ENCODE measurements around the gene ANTXR1. TPM values are rescaled to one million over a fixed set of nuclear protein-coding genes. Genes with fewer than 3 reads are reported as not detected.

Gene ANTXR1
- total RNA-seq, 1 donor from 2014 or later: not detected

DNA sequence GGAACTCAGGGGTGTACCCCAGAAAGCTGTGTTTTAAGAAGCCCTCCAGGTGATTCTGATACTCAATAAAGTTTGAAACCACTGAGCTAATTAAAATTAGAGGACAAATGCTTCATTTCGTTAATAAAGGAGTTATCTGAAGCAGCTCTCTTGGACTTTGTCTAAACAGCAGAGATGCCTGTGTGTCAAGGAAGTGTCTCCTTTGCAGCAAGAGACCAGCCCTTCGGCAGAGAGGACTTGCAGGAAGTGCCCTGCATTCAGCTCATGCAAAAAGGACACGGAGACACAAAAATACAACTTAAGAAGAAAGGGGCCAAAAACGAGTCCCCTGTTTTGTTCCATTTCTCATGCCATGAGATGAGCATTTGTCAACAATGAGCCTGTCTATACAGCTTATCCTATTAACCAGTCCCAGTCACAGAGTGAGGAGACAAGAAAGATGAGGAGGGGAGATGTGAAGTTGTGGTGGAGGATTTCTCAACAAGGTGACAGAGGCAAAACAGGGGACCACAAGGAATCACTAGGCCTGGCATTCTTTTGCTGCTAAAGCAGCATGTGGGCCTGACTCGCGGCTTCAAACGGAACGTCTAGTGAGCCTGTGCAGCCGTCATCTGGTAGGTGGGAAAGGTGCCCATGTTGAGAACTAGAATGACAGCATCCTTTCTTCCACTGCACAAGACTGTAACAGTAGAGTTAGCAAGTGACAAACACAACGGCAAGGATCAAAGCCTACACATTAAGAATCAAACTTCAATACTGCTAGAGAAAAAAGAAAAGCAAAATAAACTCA lies 152.3 kb downstream of the ANTXR1 start:
- H3K9me3 Mint-ChIP-seq: no peaks in the 10 kb centered on the region
- intact Hi-C loops (cut with micrococcal nuclease): no loop called here

DNA sequence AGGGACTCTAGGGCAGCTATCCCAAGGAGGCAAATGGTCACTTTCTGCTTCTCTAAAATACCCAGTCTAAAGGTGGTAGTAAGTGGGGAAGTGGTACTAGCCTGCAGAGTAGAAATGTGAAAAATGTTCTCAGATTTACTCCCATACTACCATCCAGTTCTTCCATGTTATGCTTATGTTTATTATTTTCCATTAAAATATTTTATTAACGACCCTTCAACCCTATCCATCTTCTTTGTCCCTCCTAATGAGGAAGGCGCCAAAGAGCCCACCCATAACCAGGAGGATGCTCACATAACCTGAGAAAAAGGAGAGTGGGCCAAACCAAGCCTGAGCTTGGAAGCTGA lies 153.5 kb downstream of the ANTXR1 start:
- Mint-ChIP-seq H3K4me3 (ENCODE audit: low read depth) (no peak overlapping the region), H3K9me3 (no peaks in the 10 kb centered on the region), H3K36me3 (ENCODE audit: low read depth) (no peaks in the 10 kb centered on the region), H3K4me1 (ENCODE audit: low read depth) (peaks cover 3% of the 10 kb centered on the region), H3K27ac (no peak overlapping the region), H3K27me3 (ENCODE audit: low read depth) (peaks cover 27% of the 10 kb centered on the region)
- no peak for DNase-seq (ENCODE audit: low spot score)
- intact Hi-C loops (cut with micrococcal nuclease): no loop called here

More for the DNA sequence above, 152.3 kb downstream of the ANTXR1 start:
- Mint-ChIP-seq H3K36me3 (ENCODE audit: low read depth) (no peaks in the 10 kb centered on the region), H3K4me1 (ENCODE audit: low read depth) (peaks cover 3% of the 10 kb centered on the region), H3K4me3 (ENCODE audit: low read depth) (no peak overlapping the region), H3K27ac (no peak overlapping the region), H3K27me3 (ENCODE audit: low read depth) (peaks cover 28% of the 10 kb centered on the region)
- DNase-seq (ENCODE audit: low spot score): no peak

DNA sequence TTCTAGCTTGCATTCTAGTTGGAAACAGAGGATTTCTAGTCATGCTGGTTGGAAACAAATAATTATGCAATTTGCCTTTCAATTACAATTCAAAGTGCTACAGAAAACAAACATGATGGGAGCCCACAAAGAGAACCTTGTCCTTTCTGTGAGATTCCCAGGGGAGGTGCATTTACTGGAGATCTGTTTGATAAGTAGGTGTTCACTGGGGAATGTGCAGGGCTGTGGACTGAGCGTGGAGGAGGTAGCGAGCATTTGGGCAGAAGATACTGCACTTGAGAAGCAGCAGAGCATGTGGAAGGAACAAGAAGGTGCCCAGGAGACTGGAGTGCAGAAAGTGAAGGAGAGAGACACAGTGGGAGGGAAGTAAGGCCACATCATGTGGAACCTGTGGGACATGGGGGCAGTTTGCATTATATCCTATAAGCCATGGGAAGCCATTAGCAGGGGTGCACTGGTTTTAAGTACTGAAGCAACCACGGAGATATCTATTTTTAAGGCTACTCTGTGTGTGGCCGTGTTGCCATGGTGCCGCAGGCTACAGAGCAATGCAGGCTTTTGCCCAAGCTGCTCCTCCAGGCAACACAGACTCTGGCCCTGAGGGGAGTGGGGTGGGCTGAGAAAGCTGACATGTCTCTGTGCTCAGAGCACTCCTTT lies 154.0 kb downstream of the ANTXR1 start:
- intact Hi-C loops (cut with micrococcal nuclease): no loop called here
- Mint-ChIP-seq H3K9me3 (no peaks in the 10 kb centered on the region), H3K36me3 (ENCODE audit: low read depth) (no peaks in the 10 kb centered on the region), H3K27me3 (ENCODE audit: low read depth) (peaks cover 29% of the 10 kb centered on the region), H3K4me3 (ENCODE audit: low read depth) (no peak overlapping the region), H3K27ac (no peak overlapping the region), H3K4me1 (ENCODE audit: low read depth) (peaks cover 3% of the 10 kb centered on the region)
- no peak for DNase-seq (ENCODE audit: low spot score)

DNA sequence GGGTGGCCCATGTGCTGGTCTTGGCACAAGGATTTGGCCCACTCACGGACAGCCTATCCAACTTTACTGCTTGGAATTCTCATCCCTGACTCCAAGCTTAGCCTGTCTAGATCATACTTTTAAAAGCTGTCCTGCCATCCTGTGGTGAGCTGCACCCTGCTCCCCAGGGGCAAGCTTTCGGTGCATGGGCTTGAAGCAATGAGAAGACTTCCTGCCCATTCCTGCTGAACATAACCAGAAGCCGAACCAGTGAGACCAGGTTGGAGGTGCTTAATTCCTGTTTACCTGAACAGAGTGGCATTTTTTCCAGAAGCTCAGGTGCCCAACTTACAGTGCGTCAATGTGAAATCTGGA lies 154.5 kb downstream of the ANTXR1 start:
- intact Hi-C loops (cut with micrococcal nuclease): no loop called here

DNA sequence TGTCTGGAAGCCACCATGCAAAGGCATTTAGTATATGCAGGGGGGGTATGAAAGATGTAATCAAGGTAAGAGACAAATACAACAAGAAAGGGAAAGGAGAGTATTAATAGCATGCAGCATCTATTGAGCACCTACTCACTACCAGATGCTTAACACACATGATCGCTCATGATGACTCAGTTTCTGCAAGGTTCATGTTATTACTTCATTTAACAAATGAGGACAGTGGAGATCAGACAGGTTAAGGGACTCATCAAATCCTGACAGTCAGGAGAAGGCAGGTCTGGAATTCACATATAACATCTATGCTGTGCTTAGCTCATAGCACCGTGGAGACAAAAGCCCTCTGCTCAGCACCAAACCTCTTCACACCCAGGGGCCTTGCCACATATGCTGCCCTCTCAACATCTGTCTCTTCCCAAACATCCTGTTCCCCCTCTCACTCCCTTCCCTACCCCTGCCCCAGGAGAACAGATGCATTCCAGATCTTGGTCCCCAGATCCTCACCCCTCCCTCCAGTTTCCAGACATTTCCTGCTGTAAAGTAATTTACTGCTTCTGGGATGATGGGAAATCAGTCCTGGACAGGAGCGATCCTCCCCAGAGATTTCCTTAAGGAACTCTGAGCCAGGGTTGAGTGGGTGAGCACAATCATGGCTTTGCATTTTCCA lies 155.3 kb downstream of the ANTXR1 start:
- no peak overlapping the region for H3K4me3 Mint-ChIP-seq (ENCODE audit: low read depth)
- no peaks in the 10 kb centered on the region for H3K9me3 Mint-ChIP-seq
- H3K4me1 Mint-ChIP-seq (ENCODE audit: low read depth): peaks cover under 1% of the 10 kb centered on the region
- H3K27ac Mint-ChIP-seq: no peak overlapping the region
- intact Hi-C loops (cut with micrococcal nuclease): no loop called here
- H3K27me3 Mint-ChIP-seq (ENCODE audit: low read depth): peaks cover 25% of the 10 kb centered on the region
- no peaks in the 10 kb centered on the region for H3K36me3 Mint-ChIP-seq (ENCODE audit: low read depth)
- DNase-seq (ENCODE audit: low spot score): no peak

More for the DNA sequence above, 154.5 kb downstream of the ANTXR1 start:
- no peak overlapping the region for H3K27ac Mint-ChIP-seq
- DNase-seq (ENCODE audit: low spot score): no peak
- peaks cover 29% of the 10 kb centered on the region for H3K27me3 Mint-ChIP-seq (ENCODE audit: low read depth)
- no peak overlapping the region for H3K4me3 Mint-ChIP-seq (ENCODE audit: low read depth)
- peaks cover 3% of the 10 kb centered on the region for H3K4me1 Mint-ChIP-seq (ENCODE audit: low read depth)
- no peaks in the 10 kb centered on the region for H3K9me3 Mint-ChIP-seq
- H3K36me3 Mint-ChIP-seq (ENCODE audit: low read depth): no peaks in the 10 kb centered on the region

DNA sequence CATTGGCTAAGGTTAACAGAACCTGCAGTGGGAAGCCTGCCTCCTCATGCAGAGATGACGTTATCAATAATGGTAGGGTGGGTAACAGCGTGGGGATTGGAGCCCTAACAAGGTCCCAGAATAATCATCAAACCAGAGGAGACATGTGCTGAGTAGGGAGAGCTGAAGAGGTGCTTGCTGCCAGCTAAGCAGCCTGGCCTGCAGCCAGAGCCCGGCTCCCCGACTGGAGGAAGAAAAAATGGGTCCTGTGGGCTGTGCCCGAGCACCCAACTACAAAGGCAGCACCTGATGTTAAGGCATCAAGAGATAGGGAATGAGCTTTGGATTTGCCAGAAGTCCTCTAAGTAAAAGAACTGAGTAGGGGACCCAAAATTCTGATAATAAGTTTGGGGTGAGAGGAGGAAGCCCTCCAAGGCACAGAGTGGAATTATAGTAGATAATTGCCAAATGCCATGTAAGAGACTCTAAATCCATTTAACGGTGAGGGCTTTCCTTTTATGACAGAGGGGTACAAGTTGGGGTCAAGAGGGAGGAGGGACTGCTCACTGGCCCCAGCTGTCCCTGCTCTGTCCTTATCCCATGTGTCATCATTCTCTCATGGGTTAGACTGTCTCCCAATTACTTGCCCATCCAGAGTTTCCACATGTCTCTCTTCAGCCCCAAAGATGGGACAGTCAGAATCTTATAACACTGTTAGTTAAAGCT lies 156.1 kb downstream of the ANTXR1 start:
- H3K9me3 Mint-ChIP-seq: no peaks in the 10 kb centered on the region
- peaks cover 23% of the 10 kb centered on the region for H3K27me3 Mint-ChIP-seq (ENCODE audit: low read depth)
- no peaks in the 10 kb centered on the region for H3K4me1 Mint-ChIP-seq (ENCODE audit: low read depth)
- no peak overlapping the region for H3K4me3 Mint-ChIP-seq (ENCODE audit: low read depth)
- DNase-seq (ENCODE audit: low spot score): no peak
- intact Hi-C loops (cut with micrococcal nuclease): no loop called here
- no peaks in the 10 kb centered on the region for H3K36me3 Mint-ChIP-seq (ENCODE audit: low read depth)
- no peak overlapping the region for H3K27ac Mint-ChIP-seq

DNA sequence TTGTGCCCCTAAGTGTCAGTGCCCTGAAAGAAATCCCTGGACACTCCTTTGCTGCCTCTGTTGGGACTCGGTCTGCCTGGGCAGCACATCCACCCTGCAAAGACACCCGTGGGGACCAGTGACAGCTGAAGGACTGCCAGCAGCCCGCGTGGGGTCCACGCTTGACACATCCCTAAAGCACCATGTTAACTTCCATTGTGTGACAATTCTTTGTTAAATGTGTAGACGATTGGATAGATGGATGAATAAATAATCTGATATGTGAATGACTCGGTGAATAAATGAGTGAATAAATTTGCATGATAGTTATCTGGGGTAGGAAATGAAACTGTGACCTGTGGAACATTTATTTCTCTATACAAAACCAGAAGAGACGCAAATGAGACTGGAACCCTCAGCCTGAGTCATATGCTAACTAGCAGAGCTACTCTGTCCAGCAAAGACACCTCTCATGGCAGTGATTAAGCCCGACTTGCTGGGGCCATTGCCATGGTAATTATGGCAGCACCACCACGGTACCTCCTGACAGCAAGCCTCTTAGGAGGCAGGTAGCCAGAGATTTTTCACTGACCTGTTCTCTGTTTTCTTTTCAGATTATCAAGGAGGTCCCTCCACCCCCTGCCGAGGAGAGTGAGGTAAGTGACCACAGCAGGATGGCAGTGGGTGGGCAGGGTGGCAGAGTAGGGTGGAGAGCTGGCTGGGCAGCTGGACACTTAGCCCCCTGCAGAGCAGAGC lies 156.8 kb downstream of the ANTXR1 start:
- DNase-seq (ENCODE audit: low spot score): no peak
- intact Hi-C loops (cut with micrococcal nuclease): no loop called here
- H3K36me3 Mint-ChIP-seq (ENCODE audit: low read depth): no peaks in the 10 kb centered on the region
- H3K4me1 Mint-ChIP-seq (ENCODE audit: low read depth): no peaks in the 10 kb centered on the region
- no peak overlapping the region for H3K4me3 Mint-ChIP-seq (ENCODE audit: low read depth)
- peaks cover 21% of the 10 kb centered on the region for H3K27me3 Mint-ChIP-seq (ENCODE audit: low read depth)
- H3K27ac Mint-ChIP-seq: no peak overlapping the region
- H3K9me3 Mint-ChIP-seq: no peaks in the 10 kb centered on the region

DNA sequence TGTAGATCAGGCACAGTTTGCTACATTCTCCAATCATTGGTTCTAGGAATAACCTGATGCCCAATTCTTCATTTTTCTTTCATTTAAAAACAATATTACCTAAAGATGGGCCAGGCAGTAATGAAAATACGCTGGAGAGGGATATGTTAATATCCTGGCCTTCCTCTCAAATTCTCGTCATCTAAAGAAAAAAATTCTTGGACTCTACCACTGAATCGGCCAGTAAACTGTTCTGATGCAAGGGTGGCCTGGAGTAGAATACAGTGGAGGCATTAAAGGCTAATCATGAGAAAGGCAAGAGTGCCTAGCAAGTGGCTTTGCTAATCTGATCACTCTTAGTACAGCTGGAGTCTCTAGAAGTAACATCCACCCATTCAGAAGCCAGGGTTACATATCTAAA lies 157.7 kb downstream of the ANTXR1 start:
- Mint-ChIP-seq H3K27me3 (ENCODE audit: low read depth) (peaks cover 19% of the 10 kb centered on the region), H3K4me3 (ENCODE audit: low read depth) (no peak overlapping the region), H3K27ac (no peak overlapping the region), H3K9me3 (no peaks in the 10 kb centered on the region), H3K36me3 (ENCODE audit: low read depth) (no peaks in the 10 kb centered on the region), H3K4me1 (ENCODE audit: low read depth) (no peaks in the 10 kb centered on the region)
- DNase-seq (ENCODE audit: low spot score): no peak
- intact Hi-C loops (cut with micrococcal nuclease): no loop called here

DNA sequence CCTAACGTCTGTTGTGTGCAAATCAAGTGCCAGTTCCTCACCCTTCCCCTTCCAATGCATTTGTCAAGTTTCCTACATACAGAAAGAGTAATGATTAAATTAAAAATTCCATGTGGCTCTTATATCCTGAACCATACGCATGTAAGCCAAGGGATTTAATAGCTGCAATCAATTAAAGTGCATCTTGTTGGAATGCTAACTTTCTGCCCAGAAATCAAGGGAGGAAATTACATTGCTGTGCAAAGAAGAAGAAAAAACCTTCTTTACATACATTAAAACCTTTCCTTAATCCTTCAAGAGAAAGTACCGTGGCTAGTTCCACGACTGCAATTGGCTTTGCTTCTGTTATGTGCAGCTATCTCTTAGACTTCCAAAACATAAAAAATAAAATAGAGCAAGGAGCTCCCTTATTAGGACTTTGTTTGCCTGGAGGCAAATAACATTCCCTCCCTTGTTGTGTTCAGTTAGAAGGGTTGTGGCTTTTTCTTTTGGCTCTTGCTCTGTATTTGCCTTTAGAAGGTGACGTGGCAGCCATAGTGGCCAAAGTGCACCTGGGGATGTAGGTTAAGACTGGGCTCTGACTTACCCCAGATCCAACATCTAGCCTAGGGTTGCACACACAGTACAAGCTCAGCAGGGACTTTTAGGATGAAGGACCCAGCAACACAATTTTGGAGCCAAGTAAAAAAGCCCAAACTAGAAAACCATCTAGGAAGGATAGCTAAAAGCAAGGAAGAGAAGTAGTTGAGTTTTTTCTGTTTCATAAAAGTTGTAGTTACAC lies 158.3 kb downstream of the ANTXR1 start:
- Mint-ChIP-seq H3K36me3 (ENCODE audit: low read depth) (no peaks in the 10 kb centered on the region), H3K27me3 (ENCODE audit: low read depth) (peaks cover 19% of the 10 kb centered on the region), H3K4me1 (ENCODE audit: low read depth) (no peaks in the 10 kb centered on the region), H3K4me3 (ENCODE audit: low read depth) (no peak overlapping the region), H3K9me3 (no peaks in the 10 kb centered on the region), H3K27ac (no peak overlapping the region)
- intact Hi-C loops (cut with micrococcal nuclease): no loop called here
- DNase-seq (ENCODE audit: low spot score): no peak

DNA sequence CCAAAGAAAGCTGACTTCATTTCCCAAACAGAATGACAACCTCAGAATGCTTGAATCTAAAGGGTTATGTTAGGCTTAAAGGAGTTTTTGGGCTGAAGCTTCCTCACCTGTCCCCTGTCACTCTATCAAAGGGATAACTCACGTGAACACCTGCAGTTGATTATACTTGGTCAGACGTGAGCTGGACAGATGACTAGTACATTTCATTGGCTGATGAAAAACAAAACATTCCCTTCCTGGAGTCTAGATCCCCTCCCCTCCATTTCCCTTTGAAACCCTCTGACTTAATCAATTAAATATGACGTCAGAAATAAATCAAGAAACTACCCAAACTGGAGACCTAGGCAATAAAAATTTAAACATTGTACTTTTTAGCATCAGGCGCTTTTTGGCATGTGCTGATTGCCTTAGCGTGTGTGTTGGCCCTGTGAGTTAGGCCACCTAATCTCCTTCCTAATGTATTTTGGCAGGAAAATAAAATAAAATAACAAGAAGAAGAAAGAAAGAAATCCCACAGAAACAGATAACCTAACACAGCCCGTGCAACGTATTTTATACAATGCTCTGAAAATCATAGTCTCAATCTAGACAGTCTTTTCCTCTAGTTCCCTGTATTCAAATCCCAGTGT lies 159.0 kb downstream of the ANTXR1 start:
- H3K27me3 Mint-ChIP-seq (ENCODE audit: low read depth): peaks cover 22% of the 10 kb centered on the region
- peaks cover 3% of the 10 kb centered on the region for H3K4me1 Mint-ChIP-seq (ENCODE audit: low read depth)
- no peak overlapping the region for H3K4me3 Mint-ChIP-seq (ENCODE audit: low read depth)
- no peak overlapping the region for H3K27ac Mint-ChIP-seq
- intact Hi-C loops (cut with micrococcal nuclease): no loop called here
- no peaks in the 10 kb centered on the region for H3K36me3 Mint-ChIP-seq (ENCODE audit: low read depth)
- DNase-seq (ENCODE audit: low spot score): no peak
- H3K9me3 Mint-ChIP-seq: no peaks in the 10 kb centered on the region

DNA sequence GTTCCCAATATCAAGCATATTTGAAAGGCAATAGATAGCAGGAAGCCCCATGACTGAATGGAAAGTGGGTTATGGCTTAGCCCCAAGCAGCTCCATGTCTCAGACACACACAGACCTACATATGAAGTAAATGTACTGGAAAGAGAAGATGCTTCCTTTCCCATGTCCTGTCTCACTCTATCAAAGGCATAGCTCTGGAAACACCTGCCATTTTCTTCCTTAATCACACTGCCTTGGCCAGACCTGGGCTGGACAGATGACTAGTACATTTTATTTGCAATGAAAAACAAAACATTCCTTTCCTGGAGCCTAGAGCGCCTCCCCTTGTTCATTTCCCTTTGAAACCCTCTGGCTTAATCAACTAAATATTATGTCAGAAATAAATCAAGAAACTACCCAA lies 160.7 kb downstream of the ANTXR1 start:
- no peaks in the 10 kb centered on the region for H3K36me3 Mint-ChIP-seq (ENCODE audit: low read depth)
- H3K9me3 Mint-ChIP-seq: no peaks in the 10 kb centered on the region
- no peak overlapping the region for H3K4me3 Mint-ChIP-seq (ENCODE audit: low read depth)
- peaks cover 28% of the 10 kb centered on the region for H3K27me3 Mint-ChIP-seq (ENCODE audit: low read depth)
- H3K27ac Mint-ChIP-seq: no peak overlapping the region
- peaks cover 8% of the 10 kb centered on the region for H3K4me1 Mint-ChIP-seq (ENCODE audit: low read depth)
- intact Hi-C loops (cut with micrococcal nuclease): no loop called here
- DNase-seq (ENCODE audit: low spot score): no peak
